Measurements from ENCODE around the gene TRO.

The TRO gene

DNA sequence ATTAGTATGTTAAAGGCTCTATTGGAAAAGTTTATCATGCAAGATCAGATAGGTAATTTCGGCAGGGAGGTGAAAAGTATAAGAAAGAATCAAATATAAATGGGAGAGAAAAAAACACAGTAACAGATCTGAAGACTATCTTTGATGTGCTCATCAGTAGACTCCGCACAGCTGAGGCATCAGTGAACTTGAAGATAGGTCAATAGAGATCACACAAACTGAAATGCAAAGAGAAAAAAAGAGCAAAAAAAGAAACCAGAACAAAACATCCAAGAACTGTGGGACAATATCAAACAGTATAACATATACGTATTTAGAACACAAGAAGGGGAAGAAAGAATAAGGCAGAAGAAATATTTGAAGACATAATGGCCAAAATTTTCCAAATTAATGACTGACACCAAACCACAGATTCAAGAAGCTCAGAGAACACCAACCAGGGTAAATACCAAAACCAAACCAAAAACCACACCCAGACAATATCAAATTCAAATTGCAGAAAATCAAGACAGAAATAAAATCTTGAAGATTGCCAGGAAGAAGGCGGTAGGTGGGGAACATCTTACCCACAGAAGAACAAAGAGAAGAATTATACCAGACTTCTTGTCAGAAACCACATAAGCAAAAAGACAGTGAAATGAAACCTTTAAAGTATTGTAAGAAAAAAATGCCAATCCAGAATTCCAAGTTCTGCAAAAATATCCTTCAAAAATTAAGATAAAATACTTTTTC is 44.3 kb downstream of the TRO start:
- TF ChIP-seq, protein P1, sequence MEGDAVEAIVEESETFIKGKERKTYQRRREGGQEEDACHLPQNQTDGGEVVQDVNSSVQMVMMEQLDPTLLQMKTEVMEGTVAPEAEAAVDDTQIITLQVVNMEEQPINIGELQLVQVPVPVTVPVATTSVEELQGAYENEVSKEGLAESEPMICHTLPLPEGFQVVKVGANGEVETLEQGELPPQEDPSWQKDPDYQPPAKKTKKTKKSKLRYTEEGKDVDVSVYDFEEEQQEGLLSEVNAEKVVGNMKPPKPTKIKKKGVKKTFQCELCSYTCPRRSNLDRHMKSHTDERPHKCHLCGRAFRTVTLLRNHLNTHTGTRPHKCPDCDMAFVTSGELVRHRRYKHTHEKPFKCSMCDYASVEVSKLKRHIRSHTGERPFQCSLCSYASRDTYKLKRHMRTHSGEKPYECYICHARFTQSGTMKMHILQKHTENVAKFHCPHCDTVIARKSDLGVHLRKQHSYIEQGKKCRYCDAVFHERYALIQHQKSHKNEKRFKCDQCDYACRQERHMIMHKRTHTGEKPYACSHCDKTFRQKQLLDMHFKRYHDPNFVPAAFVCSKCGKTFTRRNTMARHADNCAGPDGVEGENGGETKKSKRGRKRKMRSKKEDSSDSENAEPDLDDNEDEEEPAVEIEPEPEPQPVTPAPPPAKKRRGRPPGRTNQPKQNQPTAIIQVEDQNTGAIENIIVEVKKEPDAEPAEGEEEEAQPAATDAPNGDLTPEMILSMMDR (IDR thresholded peaks at IDR 0.05), result no peak
- Histone ChIP-seq H3K36me3 (no peaks in the 10 kb centered on the region), H3K4me1 (ENCODE audit: control insufficient read depth in 1 of 2, insufficient read depth in 1 of 2, low read depth in 1 of 2, low read length in 1 of 2) (no peaks in the 10 kb centered on the region), H3K27ac (no peak overlapping the region), H3K27me3 (no peaks in the 10 kb centered on the region), H3K9me3 (no peaks in the 10 kb centered on the region), H3K4me3 (ENCODE audit: low read depth in 1 of 2, low read length in 1 of 2) (no peak overlapping the region)

DNA sequence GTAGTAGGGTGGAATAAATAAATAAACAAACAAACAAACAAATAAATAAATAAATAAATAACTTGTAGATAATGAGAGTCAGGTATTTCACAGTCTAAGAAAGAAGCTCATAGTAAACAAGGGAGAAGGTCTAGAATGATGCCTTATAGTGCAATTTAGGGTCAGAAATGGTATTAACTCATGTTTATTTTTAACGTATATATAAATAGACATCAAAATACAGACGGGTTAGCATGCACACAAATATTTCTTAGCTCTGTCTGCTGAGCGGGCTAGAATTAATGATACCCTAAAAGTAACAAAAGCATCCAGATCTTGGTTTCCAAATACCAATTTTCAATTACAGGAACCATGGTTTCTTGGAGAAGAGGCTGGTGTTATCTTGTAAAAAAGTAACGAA is 56.8 kb downstream of the TRO start:
- TF ChIP-seq, protein P1 (IDR thresholded peaks at IDR 0.05), result no peak
- no peaks in the 10 kb centered on the region for H3K9me3 ChIP-seq
- no peak overlapping the region for H3K4me3 ChIP-seq (ENCODE audit: low read depth in 1 of 2, low read length in 1 of 2)
- H3K4me1 ChIP-seq (ENCODE audit: control insufficient read depth in 1 of 2, insufficient read depth in 1 of 2, low read depth in 1 of 2, low read length in 1 of 2), result no peaks in the 10 kb centered on the region
- H3K27me3 ChIP-seq, result no peaks in the 10 kb centered on the region
- no peaks in the 10 kb centered on the region for H3K36me3 ChIP-seq
- H3K27ac ChIP-seq, result no peak overlapping the region

DNA sequence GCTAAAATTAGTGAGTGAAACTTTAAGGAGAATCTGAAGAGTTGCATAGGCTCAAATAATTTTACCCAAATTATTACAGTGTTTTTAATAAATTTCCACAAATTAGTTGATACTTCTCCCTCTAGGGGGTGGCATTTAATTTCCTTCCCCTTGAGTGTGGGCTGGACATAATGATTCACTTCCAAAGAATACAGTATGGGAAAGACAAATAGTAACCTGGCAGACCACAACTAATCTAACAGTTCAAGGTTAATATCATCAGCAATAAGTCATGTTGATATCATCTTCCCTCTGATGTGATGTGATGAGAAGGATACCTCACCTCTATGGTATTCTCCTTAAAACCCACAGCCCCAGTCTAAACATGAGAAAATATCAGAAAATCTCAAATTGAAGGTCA is 57.8 kb downstream of the TRO start:
- H3K27me3 ChIP-seq, result no peaks in the 10 kb centered on the region
- H3K36me3 ChIP-seq, result no peaks in the 10 kb centered on the region
- H3K4me3 ChIP-seq (ENCODE audit: low read depth in 1 of 2, low read length in 1 of 2), result no peak overlapping the region
- no peaks in the 10 kb centered on the region for H3K4me1 ChIP-seq (ENCODE audit: control insufficient read depth in 1 of 2, insufficient read depth in 1 of 2, low read depth in 1 of 2, low read length in 1 of 2)
- H3K27ac ChIP-seq, result no peak overlapping the region
- H3K9me3 ChIP-seq, result no peaks in the 10 kb centered on the region
- TF ChIP-seq, protein P1 (IDR thresholded peaks at IDR 0.05), result no peak

DNA sequence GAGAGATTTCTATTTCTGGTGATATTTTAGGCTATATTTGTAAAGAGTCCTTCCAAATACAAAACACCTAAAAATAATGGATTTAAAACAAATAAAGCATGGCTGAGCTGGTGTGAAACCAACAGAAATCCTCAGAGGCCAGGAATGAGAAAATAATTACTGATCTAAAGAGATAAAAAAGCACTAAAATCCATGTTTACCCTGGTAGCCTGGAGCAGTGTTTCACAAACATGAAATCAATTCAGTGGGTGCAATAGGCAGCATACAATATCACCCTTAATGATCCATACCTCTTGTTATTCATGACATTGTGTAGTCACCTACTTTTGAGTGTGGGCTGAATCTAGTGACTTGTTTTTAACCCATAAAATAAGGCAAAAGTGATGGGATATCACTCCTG is 58.8 kb downstream of the TRO start:
- Histone ChIP-seq H3K4me1 (ENCODE audit: control insufficient read depth in 1 of 2, insufficient read depth in 1 of 2, low read depth in 1 of 2, low read length in 1 of 2) (no peaks in the 10 kb centered on the region), H3K27me3 (no peaks in the 10 kb centered on the region), H3K27ac (no peak overlapping the region), H3K9me3 (no peaks in the 10 kb centered on the region), H3K4me3 (ENCODE audit: low read depth in 1 of 2, low read length in 1 of 2) (no peak overlapping the region), H3K36me3 (no peaks in the 10 kb centered on the region)
- TF ChIP-seq, protein P1 (IDR thresholded peaks at IDR 0.05), result no peak

DNA sequence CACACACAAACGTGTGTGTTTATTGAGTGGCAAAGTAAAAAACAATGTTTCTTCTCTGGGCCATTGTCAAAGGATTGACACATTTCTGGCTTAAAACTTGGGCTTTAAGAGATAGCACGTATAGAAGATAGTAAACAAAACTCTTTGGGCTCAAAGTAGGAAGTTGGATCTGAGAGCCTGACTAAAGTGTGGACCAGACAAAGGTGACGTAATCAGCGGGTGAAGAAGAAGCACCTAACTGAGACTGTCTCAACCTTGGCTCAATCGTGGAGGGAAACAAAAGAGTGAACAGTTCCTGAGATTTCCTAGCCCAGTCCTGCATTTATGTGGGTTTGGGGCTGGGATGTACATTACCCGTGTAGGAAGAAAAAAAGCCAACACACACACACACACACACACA is 59.7 kb downstream of the TRO start:
- H3K9me3 ChIP-seq, result no peaks in the 10 kb centered on the region
- H3K36me3 ChIP-seq, result no peaks in the 10 kb centered on the region
- H3K27ac ChIP-seq, result no peak overlapping the region
- H3K4me1 ChIP-seq (ENCODE audit: control insufficient read depth in 1 of 2, insufficient read depth in 1 of 2, low read depth in 1 of 2, low read length in 1 of 2), result no peaks in the 10 kb centered on the region
- TF ChIP-seq, protein P1 (IDR thresholded peaks at IDR 0.05), result no peak
- H3K27me3 ChIP-seq, result no peaks in the 10 kb centered on the region
- no peak overlapping the region for H3K4me3 ChIP-seq (ENCODE audit: low read depth in 1 of 2, low read length in 1 of 2)
